GM12892 (cell line): ENCODE data around the gene PRLR.

Experiments
- POLR2A ChIP-seq: IDR thresholded peaks from 2 replicates; pipeline ENCODE4 v1.6.1; 2011; ENCODE audit warnings: low read depth, low read length, control low read depth
- POLR2AphosphoS5 ChIP-seq: IDR thresholded peaks from 2 replicates; pipeline ENCODE4 v1.6.1; 2011; ENCODE audit warnings: low read depth, low read length, control low read depth
- TAF1 ChIP-seq: IDR thresholded peaks from 2 replicates; pipeline ENCODE4 v1.6.1; 2011; ENCODE audit warnings: low read depth, mild to moderate bottlenecking, control low read depth, low read length, borderline replicate concordance

GRCh38 chr5:35198686-35199085, 31.6 kb downstream of the PRLR start:
- TF ChIP-seq TAF1 (no peak), POLR2A (no peak), POLR2AphosphoS5 (no peak)
